GM12878 (cell line): ENCODE data around the gene TRMT44.

ENCODE experiments used
- EZH2 ChIP-seq: IDR thresholded peaks from 2 replicates; pipeline ENCODE4 v1.6.1; 2012; ENCODE audit warnings: low read depth, mild to moderate bottlenecking, control low read depth, inconsistent platforms, low read length, borderline replicate concordance; ENCODE audit not compliant: control insufficient read depth
- HDAC2 ChIP-seq: fragments of 200-600 bp; sonication (generic); IDR thresholded peaks from 2 replicates; pipeline ENCODE4 v1.6.1; 2017
- NFIC ChIP-seq: IDR thresholded peaks from 2 replicates; pipeline ENCODE4 v1.6.1; 2012; ENCODE audit warnings: low read depth, mild to moderate bottlenecking, inconsistent platforms, low read length, moderate library complexity
- RFX5 ChIP-seq: IDR thresholded peaks from 2 replicates; pipeline ENCODE4 v1.6.1; 2011; ENCODE audit warnings: low read depth, low read length, improper control_type of control experiment
- SREBF2 ChIP-seq: IDR thresholded peaks from 2 replicates; pipeline ENCODE4 v1.6.1; 2012; ENCODE audit warnings: mild to moderate bottlenecking, low read length
- TF ChIP-seq, protein P1 (sequence below), 3 experiments: IDR thresholded peaks in 2 of 3; conservative IDR thresholded peaks in 1 of 3; 2 replicates each; pipeline ENCODE4 v1.5.1; 2011; ENCODE audit warnings: low read depth in 3 of 3, low read length in 3 of 3, mild to moderate bottlenecking in 3 of 3, control low read depth in 2 of 3, moderate library complexity in 2 of 3, inconsistent platforms in 1 of 3, mixed read lengths in 1 of 3; ENCODE audit not compliant: control insufficient read depth in 2 of 3, insufficient read depth in 1 of 3; ENCODE audit errors: extremely low read depth in 1 of 3
- TF ChIP-seq, protein P2 (sequence below): fragments of 450-650 bp; conservative IDR thresholded peaks from 2 replicates; pipeline ENCODE4 v1.6.1; 2017; ENCODE audit warnings: mild to moderate bottlenecking, moderate library complexity

GRCh38 chr4:8417071-8417614, 23.4 kb upstream of the TRMT44 start:
- no peak for TF ChIP-seq SREBF2
- TF ChIP-seq, protein P1, sequence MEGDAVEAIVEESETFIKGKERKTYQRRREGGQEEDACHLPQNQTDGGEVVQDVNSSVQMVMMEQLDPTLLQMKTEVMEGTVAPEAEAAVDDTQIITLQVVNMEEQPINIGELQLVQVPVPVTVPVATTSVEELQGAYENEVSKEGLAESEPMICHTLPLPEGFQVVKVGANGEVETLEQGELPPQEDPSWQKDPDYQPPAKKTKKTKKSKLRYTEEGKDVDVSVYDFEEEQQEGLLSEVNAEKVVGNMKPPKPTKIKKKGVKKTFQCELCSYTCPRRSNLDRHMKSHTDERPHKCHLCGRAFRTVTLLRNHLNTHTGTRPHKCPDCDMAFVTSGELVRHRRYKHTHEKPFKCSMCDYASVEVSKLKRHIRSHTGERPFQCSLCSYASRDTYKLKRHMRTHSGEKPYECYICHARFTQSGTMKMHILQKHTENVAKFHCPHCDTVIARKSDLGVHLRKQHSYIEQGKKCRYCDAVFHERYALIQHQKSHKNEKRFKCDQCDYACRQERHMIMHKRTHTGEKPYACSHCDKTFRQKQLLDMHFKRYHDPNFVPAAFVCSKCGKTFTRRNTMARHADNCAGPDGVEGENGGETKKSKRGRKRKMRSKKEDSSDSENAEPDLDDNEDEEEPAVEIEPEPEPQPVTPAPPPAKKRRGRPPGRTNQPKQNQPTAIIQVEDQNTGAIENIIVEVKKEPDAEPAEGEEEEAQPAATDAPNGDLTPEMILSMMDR (IDR thresholded peaks at IDR 0.05 in 2 of 3, conservative IDR thresholded peaks at IDR 0.05 in 1 of 3; ENCODE audit: control insufficient read depth in 2 of 3, extremely low read depth in 1 of 3, insufficient read depth in 1 of 3, low read depth in 3 of 3, low read length in 3 of 3), result no peak
- TF ChIP-seq HDAC2, result no peak
- TF ChIP-seq, protein P2, sequence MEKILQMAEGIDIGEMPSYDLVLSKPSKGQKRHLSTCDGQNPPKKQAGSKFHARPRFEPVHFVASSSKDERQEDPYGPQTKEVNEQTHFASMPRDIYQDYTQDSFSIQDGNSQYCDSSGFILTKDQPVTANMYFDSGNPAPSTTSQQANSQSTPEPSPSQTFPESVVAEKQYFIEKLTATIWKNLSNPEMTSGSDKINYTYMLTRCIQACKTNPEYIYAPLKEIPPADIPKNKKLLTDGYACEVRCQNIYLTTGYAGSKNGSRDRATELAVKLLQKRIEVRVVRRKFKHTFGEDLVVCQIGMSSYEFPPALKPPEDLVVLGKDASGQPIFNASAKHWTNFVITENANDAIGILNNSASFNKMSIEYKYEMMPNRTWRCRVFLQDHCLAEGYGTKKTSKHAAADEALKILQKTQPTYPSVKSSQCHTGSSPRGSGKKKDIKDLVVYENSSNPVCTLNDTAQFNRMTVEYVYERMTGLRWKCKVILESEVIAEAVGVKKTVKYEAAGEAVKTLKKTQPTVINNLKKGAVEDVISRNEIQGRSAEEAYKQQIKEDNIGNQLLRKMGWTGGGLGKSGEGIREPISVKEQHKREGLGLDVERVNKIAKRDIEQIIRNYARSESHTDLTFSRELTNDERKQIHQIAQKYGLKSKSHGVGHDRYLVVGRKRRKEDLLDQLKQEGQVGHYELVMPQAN, result no peak
- no peak for TF ChIP-seq EZH2
- no peak for TF ChIP-seq RFX5
- TF ChIP-seq NFIC, result no peak
